ENCODE results near the gene DTNA. TPM values are rescaled to one million over a fixed set of nuclear protein-coding genes. Genes with fewer than 3 reads are reported as not detected.

DTNA gene
- total RNA-seq, 1 donor: 10.1 TPM

- TF ChIP-seq CTCF (IDR thresholded peaks at IDR 0.05; ENCODE audit: extremely low read depth, low read depth, low read length): no peak
- no peak for DNase-seq (ENCODE audit: insufficient read length, low spot score, missing footprints)
- Histone ChIP-seq H3K36me3 (ENCODE audit: insufficient read depth, low read length) (no peaks in the 10 kb centered on the region), H3K4me1 (ENCODE audit: insufficient read depth, low read length) (no peaks in the 10 kb centered on the region), H3K27ac (ENCODE audit: low read depth, low read length) (no peak overlapping the region), H3K27me3 (ENCODE audit: insufficient read depth, low read length) (no peaks in the 10 kb centered on the region), H2AFZ (ENCODE audit: low read length) (no peak overlapping the region), H3K9me3 (ENCODE audit: low read depth, low read length) (no peaks in the 10 kb centered on the region), H4K20me1 (ENCODE audit: insufficient read depth, low read length) (no peaks in the 10 kb centered on the region), H3K79me2 (ENCODE audit: insufficient read depth, low read length) (no peaks in the 10 kb centered on the region), H3K4me2 (ENCODE audit: insufficient read depth, low read length) (no peak overlapping the region), H3K4me3 (ENCODE audit: insufficient read depth, low read length) (no peak overlapping the region)
Observed at GRCh38 chr18:34841891-34842290, 131.8 kb downstream of the DTNA start.

- Histone ChIP-seq H3K36me3 (ENCODE audit: insufficient read depth, low read length) (no peaks in the 10 kb centered on the region), H3K4me3 (ENCODE audit: insufficient read depth, low read length) (no peak overlapping the region), H3K4me2 (ENCODE audit: insufficient read depth, low read length) (no peak overlapping the region), H3K9me3 (ENCODE audit: low read depth, low read length) (no peaks in the 10 kb centered on the region), H3K79me2 (ENCODE audit: insufficient read depth, low read length) (no peaks in the 10 kb centered on the region), H2AFZ (ENCODE audit: low read length) (no peak overlapping the region), H3K27ac (ENCODE audit: low read depth, low read length) (no peak overlapping the region), H3K27me3 (ENCODE audit: insufficient read depth, low read length) (no peaks in the 10 kb centered on the region), H4K20me1 (ENCODE audit: insufficient read depth, low read length) (no peaks in the 10 kb centered on the region), H3K4me1 (ENCODE audit: insufficient read depth, low read length) (no peaks in the 10 kb centered on the region)
- no peak for TF ChIP-seq CTCF (IDR thresholded peaks at IDR 0.05; ENCODE audit: extremely low read depth, low read depth, low read length)
- DNase-seq (ENCODE audit: insufficient read length, low spot score, missing footprints): no peak
Observed at GRCh38 chr18:34844072-34844471, 134.0 kb downstream of the DTNA start.

GRCh38 chr18:34844732-34845459 lies 134.8 kb downstream of the DTNA start:
- H3K9me3 ChIP-seq (ENCODE audit: low read depth, low read length): no peaks in the 10 kb centered on the region
- no peaks in the 10 kb centered on the region for H3K4me1 ChIP-seq (ENCODE audit: insufficient read depth, low read length)
- H4K20me1 ChIP-seq (ENCODE audit: insufficient read depth, low read length): no peaks in the 10 kb centered on the region
- H3K79me2 ChIP-seq (ENCODE audit: insufficient read depth, low read length): no peaks in the 10 kb centered on the region
- DNase-seq (ENCODE audit: insufficient read length, low spot score, missing footprints): no peak
- TF ChIP-seq CTCF (IDR thresholded peaks at IDR 0.05; ENCODE audit: extremely low read depth, low read depth, low read length): no peak
- H3K36me3 ChIP-seq (ENCODE audit: insufficient read depth, low read length): no peaks in the 10 kb centered on the region
- H3K27ac ChIP-seq (ENCODE audit: low read depth, low read length): no peak overlapping the region
- H3K4me2 ChIP-seq (ENCODE audit: insufficient read depth, low read length): no peak overlapping the region
- H2AFZ ChIP-seq (ENCODE audit: low read length): no peak overlapping the region
- no peak overlapping the region for H3K4me3 ChIP-seq (ENCODE audit: insufficient read depth, low read length)
- H3K27me3 ChIP-seq (ENCODE audit: insufficient read depth, low read length): no peaks in the 10 kb centered on the region

GRCh38 chr18:34847408-34847807 lies 137.3 kb downstream of the DTNA start:
- H4K20me1 ChIP-seq (ENCODE audit: insufficient read depth, low read length): no peaks in the 10 kb centered on the region
- DNase-seq (ENCODE audit: insufficient read length, low spot score, missing footprints): no peak
- H3K79me2 ChIP-seq (ENCODE audit: insufficient read depth, low read length): no peaks in the 10 kb centered on the region
- H3K9me3 ChIP-seq (ENCODE audit: low read depth, low read length): no peaks in the 10 kb centered on the region
- H2AFZ ChIP-seq (ENCODE audit: low read length): no peak overlapping the region
- no peak for TF ChIP-seq CTCF (IDR thresholded peaks at IDR 0.05; ENCODE audit: extremely low read depth, low read depth, low read length)
- H3K27ac ChIP-seq (ENCODE audit: low read depth, low read length): no peak overlapping the region
- no peak overlapping the region for H3K4me3 ChIP-seq (ENCODE audit: insufficient read depth, low read length)
- no peak overlapping the region for H3K4me2 ChIP-seq (ENCODE audit: insufficient read depth, low read length)
- H3K27me3 ChIP-seq (ENCODE audit: insufficient read depth, low read length): no peaks in the 10 kb centered on the region
- no peaks in the 10 kb centered on the region for H3K36me3 ChIP-seq (ENCODE audit: insufficient read depth, low read length)
- H3K4me1 ChIP-seq (ENCODE audit: insufficient read depth, low read length): no peaks in the 10 kb centered on the region
